ENCODE results near the gene ADAMTS8.

ADAMTS8 gene

DNA sequence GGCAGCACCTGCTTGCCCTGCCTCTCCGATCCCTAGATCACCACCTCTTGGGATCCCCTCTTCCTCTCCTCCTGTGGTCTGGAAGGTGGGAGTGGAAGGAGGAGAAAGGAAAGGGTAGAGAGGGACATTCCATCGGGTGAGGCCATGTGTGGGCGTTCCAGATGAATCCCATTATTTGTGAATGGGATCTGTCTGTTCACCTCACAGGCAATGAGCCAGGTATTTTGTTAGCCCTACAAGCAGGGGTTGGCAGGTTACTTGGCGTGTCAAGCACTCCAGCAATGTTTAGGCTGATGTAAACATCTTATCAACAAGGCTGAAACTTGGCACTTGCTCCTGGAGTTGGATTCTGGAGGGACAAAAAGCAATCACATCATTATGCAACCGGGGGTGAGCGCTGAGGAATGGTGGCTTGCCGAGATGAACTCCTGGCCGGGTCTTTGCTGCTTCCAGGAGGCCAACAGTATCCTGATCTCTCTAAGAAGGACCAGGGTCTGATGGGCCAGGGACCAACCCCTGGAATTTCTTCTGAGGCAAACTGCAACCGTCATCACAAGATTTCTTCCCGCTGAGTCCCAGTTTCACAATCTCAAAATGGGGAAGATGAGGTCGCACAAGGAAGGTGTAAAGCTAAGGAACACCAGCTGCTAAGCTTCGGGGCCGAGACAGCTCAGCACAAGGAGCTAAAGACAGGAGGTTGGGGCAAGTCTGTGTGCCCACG lies 7.8 kb downstream of the ADAMTS8 start:
- DNase-seq (ENCODE audit: low read depth in 2 of 2): no peak

DNA sequence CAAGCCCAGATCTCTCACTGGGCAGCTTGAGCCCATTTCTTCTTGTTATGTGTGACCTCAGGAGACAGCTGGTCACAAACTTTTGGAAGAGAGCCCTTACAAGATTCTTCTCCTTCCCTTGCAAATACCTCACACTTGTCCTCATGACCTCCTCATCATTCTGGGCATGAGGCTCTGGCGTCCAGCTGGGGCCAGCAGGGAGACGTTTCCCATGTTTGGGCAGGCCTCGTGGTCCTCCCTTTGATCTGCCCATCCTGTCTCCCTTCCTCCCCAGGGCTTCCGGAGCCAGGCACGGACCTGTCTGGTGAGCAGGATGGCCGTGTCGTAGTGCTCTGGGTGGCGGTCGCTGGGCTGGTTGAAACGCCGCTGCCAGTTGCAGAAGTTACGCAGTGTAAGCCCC lies 9.7 kb downstream of the ADAMTS8 start:
- no peak for DNase-seq (ENCODE audit: low read depth in 2 of 2)

DNA sequence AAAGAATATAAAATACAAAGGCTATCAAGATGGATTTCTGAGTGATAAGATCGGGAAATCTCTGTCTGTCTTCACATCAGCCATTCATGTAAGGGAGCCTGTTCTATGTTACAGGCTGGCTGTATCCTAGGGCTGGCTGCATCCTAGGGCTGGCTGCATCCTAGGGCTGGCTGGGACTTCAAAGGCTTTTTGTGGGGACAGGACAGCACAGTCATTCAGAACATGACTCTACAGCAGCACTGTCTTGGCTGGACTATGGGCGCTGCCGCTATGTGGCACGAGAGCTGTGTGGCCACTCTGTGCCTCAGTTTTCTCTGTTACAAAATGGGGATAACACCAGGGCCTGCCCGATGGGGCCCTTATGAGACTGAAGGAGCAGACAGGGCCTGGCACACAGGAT lies 10.2 kb downstream of the ADAMTS8 start:
- no peak for DNase-seq (ENCODE audit: low read depth in 2 of 2)

DNA sequence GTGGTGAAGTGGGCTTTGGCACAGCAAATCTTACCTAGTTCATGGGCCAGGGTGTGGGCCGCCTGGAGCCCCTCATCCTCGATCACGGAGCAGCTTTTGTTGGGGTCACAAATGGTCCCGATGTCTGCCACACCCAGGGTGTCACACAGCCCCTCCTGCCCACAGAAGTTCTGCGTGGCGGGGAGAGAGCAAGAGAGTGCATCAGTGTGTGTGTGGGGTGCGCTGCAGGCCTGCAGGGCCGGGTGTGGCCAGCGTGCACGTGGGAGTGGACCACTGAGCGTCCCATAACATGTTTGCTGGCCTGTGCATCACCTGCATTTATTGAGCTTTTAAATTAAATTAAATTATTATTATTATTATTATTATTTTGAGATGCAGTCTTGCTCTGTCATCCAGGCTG lies 11.5 kb downstream of the ADAMTS8 start:
- DNase-seq (ENCODE audit: low read depth in 2 of 2): no peak

DNA sequence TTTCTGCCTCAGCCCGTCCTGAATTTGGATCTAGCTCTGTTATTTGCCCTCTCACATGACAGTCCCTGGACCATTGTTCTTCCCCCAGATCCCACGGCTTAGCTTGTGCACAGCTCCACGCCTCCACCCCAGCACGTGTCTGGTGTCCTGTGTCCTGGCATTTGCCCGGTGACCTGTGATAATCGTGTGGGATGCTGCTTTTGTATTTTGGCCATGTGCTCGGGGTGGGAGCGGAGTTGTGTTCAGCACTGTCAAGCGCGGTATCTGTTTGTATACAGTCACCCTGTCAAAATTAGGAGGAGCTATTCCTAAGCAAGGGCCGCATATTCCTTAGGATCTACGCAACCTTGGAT lies 11.9 kb downstream of the ADAMTS8 start:
- DNase-seq (ENCODE audit: low read depth in 2 of 2): no peak

DNA sequence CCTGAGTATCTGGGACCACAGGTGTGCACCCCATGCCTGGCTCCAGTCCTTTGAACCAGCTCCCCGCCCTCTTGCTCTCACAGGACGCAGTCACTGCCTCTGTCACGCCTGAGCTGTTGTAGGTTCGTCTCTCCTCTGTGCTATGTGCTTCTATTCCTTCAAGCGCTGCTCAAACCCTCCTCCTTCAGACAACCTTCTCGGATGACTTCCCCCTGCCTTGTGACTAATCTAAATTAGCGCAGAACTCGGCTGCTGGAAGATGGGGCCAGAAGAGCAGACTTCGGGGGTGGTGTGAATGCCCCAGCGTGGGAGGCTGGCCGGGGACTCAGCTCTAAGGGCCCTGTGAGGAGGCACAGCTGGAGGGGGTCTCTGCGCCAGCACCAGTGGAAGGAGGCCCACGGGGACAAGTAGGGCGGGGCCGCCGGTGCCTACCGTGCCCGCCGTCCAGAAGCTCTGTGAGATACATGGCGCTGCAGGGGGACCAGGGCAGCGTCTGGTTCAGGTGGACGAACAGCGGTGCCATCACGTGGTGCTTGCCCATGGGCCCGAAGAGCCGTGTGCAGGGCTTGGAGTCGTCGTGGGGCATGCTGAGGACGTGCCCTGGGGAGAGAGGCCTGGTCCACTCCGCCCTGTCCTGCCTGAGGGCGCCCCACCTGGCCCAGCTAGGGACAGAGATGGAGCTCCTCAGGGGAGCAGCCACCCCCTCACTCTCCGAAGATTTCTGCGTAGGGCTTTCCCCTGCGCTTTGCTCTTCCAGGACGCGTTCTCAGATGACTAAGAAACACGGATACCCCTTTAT lies 12.5 kb downstream of the ADAMTS8 start:
- DNase-seq (ENCODE audit: low read depth in 2 of 2): no peak

DNA sequence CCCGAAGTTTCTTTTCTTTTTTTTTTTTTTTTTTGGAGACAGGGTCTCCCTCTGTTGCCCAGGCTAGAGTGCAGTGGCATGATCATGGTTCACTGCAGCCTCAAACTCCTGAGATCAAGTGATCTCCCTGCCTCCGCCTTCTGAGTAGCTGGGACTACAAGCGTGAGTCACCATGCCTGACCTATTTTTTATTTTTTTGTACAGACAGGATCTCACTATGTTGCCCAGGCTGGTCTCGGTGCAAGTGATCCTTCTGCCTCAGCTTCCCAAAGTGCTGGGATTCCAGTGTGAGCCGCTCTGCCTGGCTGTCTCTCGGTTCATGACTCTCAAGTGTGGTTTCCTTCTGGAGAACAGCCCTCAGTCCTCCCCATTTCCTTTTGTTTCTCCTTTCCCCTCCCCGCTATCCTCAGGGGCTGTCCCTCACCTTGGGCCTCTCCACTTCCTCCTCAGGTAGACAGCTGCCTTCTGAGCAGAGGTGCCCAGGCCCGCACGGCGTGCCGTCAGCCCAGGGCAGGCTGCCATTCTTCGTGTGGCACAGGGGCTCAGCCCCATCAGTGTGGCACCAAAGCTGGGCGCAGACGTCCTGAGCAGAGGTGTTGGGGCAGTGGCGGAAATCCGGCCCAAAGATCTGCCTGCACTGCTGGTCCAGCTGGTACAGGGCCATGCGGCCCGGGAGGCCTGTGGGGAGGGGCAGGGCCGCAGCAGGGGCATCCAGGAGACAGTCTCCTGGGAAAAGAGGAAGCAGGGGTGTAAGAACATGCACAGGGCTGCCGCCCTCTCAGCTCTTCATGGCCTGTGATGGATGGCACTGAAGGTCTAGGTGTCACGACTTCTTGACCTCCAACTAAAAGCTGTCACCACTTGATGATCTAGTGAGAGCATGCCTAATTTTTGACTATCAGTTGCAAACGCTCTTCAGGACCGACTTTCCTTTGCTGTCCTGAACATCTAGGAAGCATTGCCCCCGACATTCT lies 14.0 kb downstream of the ADAMTS8 start:
- DNase-seq (ENCODE audit: low read depth in 2 of 2): no peak

DNA sequence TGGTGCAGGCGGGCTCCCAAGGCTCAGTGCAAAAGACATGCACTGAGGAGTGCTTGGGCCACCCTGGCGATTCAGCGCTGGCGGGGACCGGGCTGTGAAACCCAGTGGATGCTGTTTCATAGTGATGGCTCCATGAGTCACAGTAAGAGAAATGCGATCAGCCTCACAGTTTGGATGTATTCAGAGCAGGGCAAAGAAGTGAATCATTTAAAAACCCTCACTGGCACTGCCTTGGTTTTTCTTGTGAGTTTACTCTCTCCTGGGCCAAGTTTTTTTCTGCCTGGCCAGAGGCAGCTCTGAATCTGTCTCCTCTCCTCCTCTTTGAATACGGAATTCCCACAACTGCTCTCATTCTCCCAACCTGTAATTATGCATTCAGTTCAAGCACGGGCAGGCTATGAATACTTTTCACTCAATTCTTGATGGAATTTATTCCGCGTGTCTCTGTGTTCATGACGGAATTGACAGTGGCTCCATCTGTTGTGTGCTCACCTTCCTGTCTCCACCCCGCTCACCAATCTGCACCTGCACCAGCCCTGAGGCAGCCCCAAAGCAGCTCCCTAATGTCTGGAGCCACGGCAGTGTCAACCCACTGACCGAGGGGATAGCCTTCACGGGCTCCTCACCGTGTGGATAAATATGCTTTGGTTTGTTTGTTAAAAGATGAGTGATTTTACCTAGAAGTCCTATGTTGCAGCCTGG lies 14.9 kb downstream of the ADAMTS8 start:
- DNase-seq (ENCODE audit: low read depth in 2 of 2): peak in 1 of 2 donors; percentile 18

DNA sequence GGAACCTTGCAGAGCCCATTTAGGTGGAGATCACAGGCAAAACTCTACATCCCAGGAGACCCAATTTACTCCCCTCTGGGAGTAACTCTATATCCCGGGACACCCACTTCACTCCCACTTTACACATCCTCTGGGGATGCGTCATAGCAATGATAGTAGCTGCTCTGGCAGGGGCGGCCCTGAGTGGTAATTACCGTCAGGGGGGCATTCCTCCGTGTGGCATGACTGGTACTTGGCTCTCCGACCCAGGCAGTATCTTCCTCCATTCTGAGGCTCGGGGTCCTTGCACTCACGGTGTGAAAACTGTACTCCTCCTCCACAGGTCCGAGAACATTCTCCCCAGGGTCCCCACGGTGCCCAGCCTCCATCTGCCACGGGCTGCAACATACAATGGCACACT lies 17.2 kb downstream of the ADAMTS8 start:
- no peak for DNase-seq (ENCODE audit: low read depth in 2 of 2)

DNA sequence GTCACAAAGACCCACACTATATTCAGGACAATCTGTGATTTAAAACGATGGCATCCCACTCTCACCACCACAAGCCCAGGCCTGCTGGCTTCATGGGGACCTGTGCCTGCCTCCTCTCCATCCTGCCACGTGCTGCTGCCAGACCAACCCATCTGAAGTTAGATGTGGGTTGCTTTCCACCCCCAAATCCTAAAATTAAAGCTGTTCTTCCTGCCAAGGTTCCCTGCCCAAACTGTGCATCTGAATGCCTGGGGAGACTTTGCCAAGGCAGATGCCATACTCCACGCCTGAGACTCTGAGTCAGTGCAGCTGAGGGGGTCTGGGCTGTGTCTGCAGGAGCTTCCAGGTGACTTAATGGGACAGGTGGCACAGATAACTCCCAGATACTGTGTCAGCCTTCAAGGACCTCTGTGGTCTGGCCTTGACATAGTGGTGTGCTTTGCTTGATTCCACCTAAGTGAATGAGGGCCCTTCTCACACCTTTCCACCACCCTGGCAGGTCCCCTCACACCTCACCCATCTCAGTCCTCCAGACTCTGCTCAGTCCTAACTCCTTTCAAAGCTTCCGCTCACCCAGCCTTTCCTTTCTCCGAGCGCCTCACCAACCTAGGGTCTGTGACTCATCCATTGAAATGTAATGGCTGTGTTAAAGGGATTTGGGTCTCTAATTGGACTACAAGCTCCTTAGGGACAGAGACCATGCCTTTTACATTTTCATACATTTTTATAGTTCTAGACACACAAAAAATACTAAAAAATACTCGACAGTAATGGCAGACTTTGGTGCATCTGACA lies 18.6 kb downstream of the ADAMTS8 start:
- DNase-seq (ENCODE audit: low read depth in 2 of 2): no peak

DNA sequence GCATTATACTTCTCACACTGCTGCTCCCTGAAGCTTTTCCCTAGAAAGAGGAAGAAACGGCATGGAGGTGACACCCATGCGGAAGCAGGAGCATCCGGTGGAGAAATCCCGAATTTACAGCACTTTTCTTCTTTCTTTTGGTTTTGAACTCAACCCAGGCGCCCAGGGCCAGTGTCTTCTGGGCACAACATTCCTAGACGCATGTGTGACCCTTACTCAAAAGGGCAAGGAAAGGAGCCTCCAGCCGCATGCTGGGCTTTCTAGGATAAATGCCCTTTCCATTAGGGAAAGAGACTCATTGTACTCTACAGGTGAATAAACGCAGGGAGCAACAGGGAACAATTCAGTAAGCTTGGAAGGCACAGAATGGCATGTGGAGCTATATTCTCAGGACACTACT lies 19.5 kb downstream of the ADAMTS8 start:
- no peak for DNase-seq (ENCODE audit: low read depth in 2 of 2)

DNA sequence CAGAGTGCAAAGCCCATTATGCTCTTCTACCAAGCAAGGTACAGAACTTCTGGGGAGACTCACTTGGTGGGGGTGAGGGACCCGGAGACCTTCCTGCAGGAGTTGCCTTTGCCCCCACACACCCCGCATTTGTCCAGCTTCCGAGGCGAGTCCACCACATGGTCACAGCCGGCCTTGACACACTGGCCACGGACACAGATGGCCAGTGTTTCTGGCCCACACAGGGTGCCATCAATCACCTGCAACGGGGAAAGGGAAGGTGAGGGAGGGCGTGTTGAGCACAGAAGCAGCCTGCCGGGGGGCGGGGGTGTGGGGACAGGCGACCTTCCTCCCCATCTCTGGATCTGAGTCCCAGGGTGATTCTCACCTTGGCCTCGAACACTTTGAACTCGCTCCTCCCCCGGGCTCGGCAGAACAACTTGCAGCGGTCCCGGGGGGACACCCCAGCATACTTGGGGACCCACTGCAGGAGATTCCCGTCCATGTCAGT lies 20.0 kb downstream of the ADAMTS8 start:
- DNase-seq (ENCODE audit: low read depth in 2 of 2): no peak

DNA sequence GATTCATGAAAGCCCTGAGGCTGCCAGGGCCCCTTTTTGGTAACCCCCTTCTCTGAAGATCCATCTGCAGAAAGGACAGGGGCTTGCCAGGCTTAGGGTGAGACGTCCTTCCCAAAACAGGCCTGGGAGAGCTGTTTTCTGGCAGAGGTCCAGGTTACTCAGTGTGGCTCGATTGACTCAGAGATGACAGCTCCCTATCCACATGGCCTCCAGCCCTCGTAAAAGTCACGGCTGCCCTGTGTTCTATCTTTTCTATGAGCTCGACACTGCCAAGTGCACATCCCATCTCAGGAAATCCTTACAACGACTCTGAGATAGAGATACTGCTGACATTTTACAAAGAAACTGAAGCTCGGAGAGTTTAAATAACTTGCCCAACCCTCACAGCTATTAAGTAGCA lies 20.4 kb downstream of the ADAMTS8 start:
- no peak for DNase-seq (ENCODE audit: low read depth in 2 of 2)

DNA sequence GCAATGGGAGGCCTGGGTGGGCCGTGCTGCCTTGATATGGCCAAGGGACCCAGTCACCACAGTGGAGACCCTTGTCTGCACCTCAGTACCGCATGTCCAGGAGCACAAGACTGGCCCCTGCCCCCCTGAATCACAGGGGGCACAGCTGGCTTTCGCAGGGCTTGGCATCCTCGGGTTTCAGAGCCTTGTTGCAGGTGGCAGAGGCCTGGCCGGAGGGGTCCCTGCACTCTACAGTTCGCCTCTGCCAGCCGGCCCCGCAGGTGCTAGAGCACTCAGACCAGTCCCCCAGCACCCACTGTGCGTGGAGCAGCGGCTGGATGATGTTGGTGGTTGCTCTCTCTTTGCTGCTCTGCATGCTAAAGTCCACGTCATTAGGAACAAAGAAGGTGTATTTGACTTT lies 23.0 kb downstream of the ADAMTS8 start:
- DNase-seq (ENCODE audit: low read depth in 2 of 2): no peak

DNA sequence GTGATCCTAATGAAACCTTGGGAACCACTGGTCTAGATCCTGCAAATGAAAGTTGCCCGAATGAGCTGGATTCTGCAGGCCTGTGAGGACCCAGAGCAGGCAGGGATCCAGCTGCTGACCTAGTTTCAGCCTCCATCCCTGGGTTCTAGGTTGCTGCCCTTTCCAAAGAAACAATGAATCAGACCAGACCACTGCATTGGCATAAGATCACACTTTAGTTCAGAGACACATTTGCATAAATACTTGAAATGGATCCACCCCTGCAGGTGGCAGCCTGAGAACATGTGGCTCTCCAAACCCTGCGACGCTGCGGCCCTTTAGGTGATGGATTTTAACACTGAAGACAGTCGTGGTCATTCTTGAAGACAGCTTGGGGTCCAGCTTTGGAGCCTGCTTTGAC lies 23.7 kb downstream of the ADAMTS8 start:
- no peak for DNase-seq (ENCODE audit: low read depth in 2 of 2)

DNA sequence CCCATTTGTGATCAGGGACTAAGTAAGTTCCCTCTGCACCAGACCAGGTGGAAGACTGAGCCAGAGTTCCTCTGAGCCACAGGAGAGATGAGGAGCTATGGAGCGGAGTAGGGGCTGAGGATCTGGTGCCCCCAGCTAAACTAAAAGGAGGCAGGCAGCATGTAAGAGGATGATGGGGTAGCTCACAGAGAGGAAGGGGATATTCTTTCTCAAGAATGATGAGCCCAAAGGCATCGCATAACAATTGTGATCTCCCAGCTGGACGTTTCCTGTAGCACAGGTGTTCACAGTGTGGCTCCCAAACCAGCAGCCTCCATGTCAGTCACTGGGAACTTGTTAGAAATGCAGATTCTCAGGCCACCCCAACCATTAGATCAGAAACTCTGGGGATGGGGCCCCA lies 24.4 kb downstream of the ADAMTS8 start:
- no peak for DNase-seq (ENCODE audit: low read depth in 2 of 2)

DNA sequence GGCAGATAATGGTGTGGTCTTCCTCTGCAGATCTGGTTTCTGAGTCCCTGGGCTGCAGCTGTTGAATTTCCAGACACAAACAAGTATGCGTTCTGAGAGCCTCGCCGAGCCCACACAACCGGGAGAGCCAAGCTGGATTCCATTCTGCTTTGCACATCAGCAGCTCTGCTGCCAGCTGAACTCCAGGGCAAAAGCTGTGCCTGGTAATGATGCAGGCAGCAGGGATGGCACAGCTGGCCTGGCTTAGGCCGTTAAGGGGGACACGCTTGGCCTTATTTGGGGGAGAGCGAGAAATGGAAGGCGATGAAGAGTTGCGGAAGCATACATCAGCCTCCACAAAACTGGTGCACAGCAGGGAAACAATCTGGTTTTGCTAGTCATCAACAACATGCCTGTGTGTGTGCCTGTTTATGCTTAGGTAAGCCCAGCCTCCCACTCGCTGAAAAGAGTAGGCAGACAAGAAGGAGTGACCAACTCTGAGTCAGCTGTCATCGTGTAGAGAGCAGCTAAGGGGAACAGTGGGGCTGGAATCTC lies 25.1 kb downstream of the ADAMTS8 start:
- DNase-seq (ENCODE audit: low read depth in 2 of 2): no peak

DNA sequence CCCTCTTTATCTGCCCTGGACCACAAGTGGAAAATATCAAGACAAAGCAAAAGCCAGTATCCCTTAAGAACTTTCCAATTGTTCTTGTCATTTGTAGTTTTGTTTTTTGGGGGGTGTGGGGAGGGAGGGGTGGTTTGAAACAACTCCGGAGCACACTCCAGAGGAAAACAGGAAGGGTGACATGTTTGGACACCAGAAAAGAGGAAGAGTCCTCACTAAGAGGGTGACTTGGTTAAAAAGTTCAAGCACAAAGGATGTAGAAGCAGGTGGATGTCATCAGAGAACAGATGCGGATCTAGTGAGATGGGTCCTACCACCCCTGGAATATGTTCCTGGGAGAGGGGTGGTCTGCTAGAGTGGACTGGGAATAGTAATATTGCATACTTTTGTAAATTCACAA lies 25.8 kb downstream of the ADAMTS8 start:
- no peak for DNase-seq (ENCODE audit: low read depth in 2 of 2)

DNA sequence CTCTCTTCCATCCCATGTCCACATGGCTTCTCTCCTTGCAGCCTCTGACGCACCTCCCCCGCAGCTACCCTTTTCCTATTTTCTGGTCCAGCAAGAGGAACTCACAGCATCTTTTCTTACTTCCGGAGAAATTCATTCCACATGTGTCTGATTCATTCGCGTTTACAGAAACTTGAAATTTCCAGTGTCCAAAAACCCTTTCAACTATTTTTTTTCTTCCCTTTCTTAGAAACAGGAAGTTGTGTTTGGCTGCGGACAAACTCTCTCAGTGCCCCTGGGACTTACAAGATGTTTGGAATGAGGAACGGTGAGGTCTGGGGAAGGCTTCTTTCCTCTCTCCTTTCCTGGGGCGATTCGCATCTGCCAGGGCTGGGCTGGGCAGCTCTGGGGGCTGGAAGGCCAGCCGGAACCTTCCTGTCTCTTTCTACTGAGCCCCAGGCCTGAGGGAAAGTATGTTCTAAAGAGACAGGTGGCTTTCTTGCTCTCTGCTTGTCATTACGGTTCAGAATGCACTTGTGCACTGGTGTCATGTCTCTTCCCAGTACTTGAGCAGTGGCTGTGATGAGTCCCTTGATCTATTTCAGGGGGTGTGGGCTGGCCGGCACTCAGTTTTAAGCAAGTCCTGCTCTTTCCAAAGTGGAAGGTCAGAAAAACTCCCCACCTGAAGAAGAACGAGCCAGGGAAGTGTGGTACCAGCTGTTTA lies 27.5 kb downstream of the ADAMTS8 start:
- DNase-seq (ENCODE audit: low read depth in 2 of 2): no peak

DNA sequence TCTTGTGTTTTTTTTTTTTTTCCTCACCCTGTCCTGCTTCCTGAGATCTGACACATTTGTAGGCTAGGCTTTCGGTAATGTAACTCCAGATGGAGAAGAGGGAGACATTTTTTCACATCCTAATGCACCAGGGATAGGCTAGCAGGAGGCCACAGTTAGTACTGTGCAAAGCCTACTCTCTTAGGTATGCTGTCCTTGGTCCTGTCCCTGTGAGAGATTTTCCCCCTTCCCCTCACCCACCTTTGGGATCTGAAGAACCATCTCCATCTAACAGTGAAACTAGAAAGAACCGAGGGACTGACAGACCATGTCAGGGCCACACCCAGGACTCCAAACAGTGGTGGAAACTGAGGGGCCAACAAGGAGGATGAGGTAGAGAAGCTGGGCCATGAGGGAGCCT lies 29.2 kb downstream of the ADAMTS8 start:
- DNase-seq (ENCODE audit: low read depth in 2 of 2): no peak

All from stimulated activated CD8-positive, alpha-beta memory T cell treated with anti-CD3 and anti-CD28 coated beads, Interleukin-2, amount 100 ng/mL, for 48 hours (primary cell).